ENCODE results near the gene DNASE2.
A peak's percentile ranks its signal among the peaks of the same experiment; 100 is the strongest.

DNASE2 gene

GRCh38 chr19:12872255-12872654 lies 9.0 kb downstream of the DNASE2 start:
- H3K4me1 ChIP-seq (ENCODE audit: control insufficient read depth, insufficient read depth, low read length, unreplicated experiment) = no peaks in the 10 kb centered on the region
- H3K27me3 ChIP-seq (ENCODE audit: insufficient read depth, low read length) = no peaks in the 10 kb centered on the region
- H3K27ac ChIP-seq (ENCODE audit: low read depth, low read length) = no peak overlapping the region
- no peak overlapping the region for H2AFZ ChIP-seq (ENCODE audit: low read length, unreplicated experiment)
- no peaks in the 10 kb centered on the region for H3K79me2 ChIP-seq (ENCODE audit: control insufficient read depth, insufficient read depth, low read length, unreplicated experiment)
- H3K4me3 ChIP-seq (ENCODE audit: low read depth, low read length) = no peak overlapping the region
- no peaks in the 10 kb centered on the region for H3K36me3 ChIP-seq (ENCODE audit: insufficient read depth, low read length)

- Histone ChIP-seq H3K4me3 (ENCODE audit: low read depth, low read length) (no peak overlapping the region), H3K79me2 (ENCODE audit: control insufficient read depth, insufficient read depth, low read length, unreplicated experiment) (no peaks in the 10 kb centered on the region), H2AFZ (ENCODE audit: low read length, unreplicated experiment) (no peak overlapping the region), H3K27me3 (ENCODE audit: insufficient read depth, low read length) (no peaks in the 10 kb centered on the region), H3K4me1 (ENCODE audit: control insufficient read depth, insufficient read depth, low read length, unreplicated experiment) (no peaks in the 10 kb centered on the region), H3K27ac (ENCODE audit: low read depth, low read length) (no peak overlapping the region), H3K36me3 (ENCODE audit: insufficient read depth, low read length) (no peaks in the 10 kb centered on the region)
These were observed 9.6 kb downstream of the DNASE2 start for GRCh38 chr19:12871681-12872080.

- H3K27me3 ChIP-seq (ENCODE audit: insufficient read depth, low read length) = 0 out of 2 replicates have a peak, but pooled peaks cover 2% of the 10 kb centered on the region
- no peak overlapping the region for H3K27ac ChIP-seq (ENCODE audit: low read depth, low read length)
- no peak overlapping the region for H3K4me3 ChIP-seq (ENCODE audit: low read depth, low read length)
- H3K4me1 ChIP-seq (ENCODE audit: control insufficient read depth, insufficient read depth, low read length, unreplicated experiment) = no peaks in the 10 kb centered on the region
- no peak overlapping the region for H2AFZ ChIP-seq (ENCODE audit: low read length, unreplicated experiment)
- no peaks in the 10 kb centered on the region for H3K79me2 ChIP-seq (ENCODE audit: control insufficient read depth, insufficient read depth, low read length, unreplicated experiment)
- H3K36me3 ChIP-seq (ENCODE audit: insufficient read depth, low read length) = no peaks in the 10 kb centered on the region
These were observed 12.6 kb downstream of the DNASE2 start for GRCh38 chr19:12868540-12869112.

- 0 out of 2 replicates have a peak, but pooled peaks cover 2% of the 10 kb centered on the region for H3K27me3 ChIP-seq (ENCODE audit: insufficient read depth, low read length)
- H3K4me3 ChIP-seq (ENCODE audit: low read depth, low read length) = peak overlapping the region; percentile 49
- H2AFZ ChIP-seq (ENCODE audit: low read length, unreplicated experiment) = peak overlapping the region; percentile 38
- no peaks in the 10 kb centered on the region for H3K4me1 ChIP-seq (ENCODE audit: control insufficient read depth, insufficient read depth, low read length, unreplicated experiment)
- no peaks in the 10 kb centered on the region for H3K79me2 ChIP-seq (ENCODE audit: control insufficient read depth, insufficient read depth, low read length, unreplicated experiment)
- no peak overlapping the region for H3K27ac ChIP-seq (ENCODE audit: low read depth, low read length)
- no peaks in the 10 kb centered on the region for H3K36me3 ChIP-seq (ENCODE audit: insufficient read depth, low read length)
These were observed 13.8 kb downstream of the DNASE2 start for GRCh38 chr19:12867120-12868099.

- no peak overlapping the region for H3K4me3 ChIP-seq (ENCODE audit: low read depth, low read length)
- H3K36me3 ChIP-seq (ENCODE audit: insufficient read depth, low read length) = no peaks in the 10 kb centered on the region
- H3K4me1 ChIP-seq (ENCODE audit: control insufficient read depth, insufficient read depth, low read length, unreplicated experiment) = no peaks in the 10 kb centered on the region
- H3K79me2 ChIP-seq (ENCODE audit: control insufficient read depth, insufficient read depth, low read length, unreplicated experiment) = no peaks in the 10 kb centered on the region
- H3K27ac ChIP-seq (ENCODE audit: low read depth, low read length) = no peak overlapping the region
- no peak overlapping the region for H2AFZ ChIP-seq (ENCODE audit: low read length, unreplicated experiment)
- 0 out of 2 replicates have a peak, but pooled peaks cover 2% of the 10 kb centered on the region for H3K27me3 ChIP-seq (ENCODE audit: insufficient read depth, low read length)
These were observed 14.7 kb downstream of the DNASE2 start for GRCh38 chr19:12866416-12867119.

- H3K36me3 ChIP-seq (ENCODE audit: insufficient read depth, low read length) = no peaks in the 10 kb centered on the region
- H3K27me3 ChIP-seq (ENCODE audit: insufficient read depth, low read length) = 0 out of 2 replicates have a peak, but pooled peaks cover 2% of the 10 kb centered on the region
- H3K79me2 ChIP-seq (ENCODE audit: control insufficient read depth, insufficient read depth, low read length, unreplicated experiment) = no peaks in the 10 kb centered on the region
- H2AFZ ChIP-seq (ENCODE audit: low read length, unreplicated experiment) = no peak overlapping the region
- no peak overlapping the region for H3K27ac ChIP-seq (ENCODE audit: low read depth, low read length)
- H3K4me3 ChIP-seq (ENCODE audit: low read depth, low read length) = no peak overlapping the region
- no peaks in the 10 kb centered on the region for H3K4me1 ChIP-seq (ENCODE audit: control insufficient read depth, insufficient read depth, low read length, unreplicated experiment)
These were observed 15.4 kb downstream of the DNASE2 start for GRCh38 chr19:12865746-12866415.

GRCh38 chr19:12864721-12865715 lies 16.2 kb downstream of the DNASE2 start:
- Histone ChIP-seq H3K27me3 (ENCODE audit: insufficient read depth, low read length) (0 out of 2 replicates have a peak, but pooled peaks cover 2% of the 10 kb centered on the region), H2AFZ (ENCODE audit: low read length, unreplicated experiment) (no peak overlapping the region), H3K36me3 (ENCODE audit: insufficient read depth, low read length) (no peaks in the 10 kb centered on the region), H3K79me2 (ENCODE audit: control insufficient read depth, insufficient read depth, low read length, unreplicated experiment) (no peaks in the 10 kb centered on the region), H3K4me3 (ENCODE audit: low read depth, low read length) (no peak overlapping the region), H3K27ac (ENCODE audit: low read depth, low read length) (no peak overlapping the region), H3K4me1 (ENCODE audit: control insufficient read depth, insufficient read depth, low read length, unreplicated experiment) (no peaks in the 10 kb centered on the region)

- Histone ChIP-seq H3K4me3 (ENCODE audit: low read depth, low read length) (no peak overlapping the region), H3K36me3 (ENCODE audit: insufficient read depth, low read length) (no peaks in the 10 kb centered on the region), H3K79me2 (ENCODE audit: control insufficient read depth, insufficient read depth, low read length, unreplicated experiment) (no peaks in the 10 kb centered on the region), H3K27ac (ENCODE audit: low read depth, low read length) (no peak overlapping the region), H3K27me3 (ENCODE audit: insufficient read depth, low read length) (0 out of 2 replicates have a peak, but pooled peaks cover 2% of the 10 kb centered on the region), H2AFZ (ENCODE audit: low read length, unreplicated experiment) (no peak overlapping the region), H3K4me1 (ENCODE audit: control insufficient read depth, insufficient read depth, low read length, unreplicated experiment) (no peaks in the 10 kb centered on the region)
These were observed 17.1 kb downstream of the DNASE2 start for GRCh38 chr19:12864143-12864542.

- Histone ChIP-seq H3K4me3 (ENCODE audit: low read depth, low read length) (no peak overlapping the region), H3K27ac (ENCODE audit: low read depth, low read length) (no peak overlapping the region), H3K36me3 (ENCODE audit: insufficient read depth, low read length) (no peaks in the 10 kb centered on the region), H3K79me2 (ENCODE audit: control insufficient read depth, insufficient read depth, low read length, unreplicated experiment) (no peaks in the 10 kb centered on the region), H2AFZ (ENCODE audit: low read length, unreplicated experiment) (no peak overlapping the region), H3K4me1 (ENCODE audit: control insufficient read depth, insufficient read depth, low read length, unreplicated experiment) (no peaks in the 10 kb centered on the region), H3K27me3 (ENCODE audit: insufficient read depth, low read length) (0 out of 2 replicates have a peak, but pooled peaks cover 2% of the 10 kb centered on the region)
These were observed 21.7 kb downstream of the DNASE2 start for GRCh38 chr19:12859546-12859945.
